ENCODE measurements around the gene WBP1L.
A peak's percentile ranks its signal among the peaks of the same experiment; 100 is the strongest.

Gene WBP1L

GRCh38 chr10:102781921-102782557 is 38.3 kb downstream of the WBP1L start:
- WGBS (ENCODE audit: insufficient coverage) = 92% methylated on average over 2 of the region's 6 CpGs
- no peak for DNase-seq
- H3K4me3 ChIP-seq (ENCODE audit: control insufficient read depth in 1 of 7, extremely low read depth in 1 of 7, insufficient read depth in 4 of 7, low read depth in 2 of 7, low read length in 6 of 7) = no peak overlapping the region
- H3K9me3 ChIP-seq (ENCODE audit: control extremely low read depth in 1 of 5, control insufficient read depth in 4 of 5, insufficient read depth in 2 of 5, low read depth in 1 of 5, low read length in 4 of 5) = no peaks in the 10 kb centered on the region
- H3K27me3 ChIP-seq (replicated peaks in 2 of 5; ENCODE audit: control insufficient read depth in 4 of 5, insufficient read depth in 5 of 5, low read length in 4 of 5) = no peaks in the 10 kb centered on the region
- peaks cover 16 to 55% (median 36%) of the 10 kb centered on the region in 4 experiments for H3K4me1 ChIP-seq (ENCODE audit: control extremely low read depth in 1 of 4, control insufficient read depth in 4 of 4, insufficient read depth in 4 of 4, low read length in 3 of 4)
- H3K36me3 ChIP-seq (ENCODE audit: control insufficient read depth in 4 of 4, insufficient read depth in 4 of 4, low read length in 3 of 4) = peaks cover 0 to 3% (median 0%) of the 10 kb centered on the region in 4 experiments
- POLR2A ChIA-PET = no interaction called here
- CTCF ChIA-PET = interaction anchor here (1.1 to 8.4 kb wide), 4 partner anchors 9 to 29 kb away, joined by 3 to 60 read pairs (median 4); no protein-coding TSS in a partner anchor
- H3K27ac ChIP-seq (ENCODE audit: insufficient read depth in 1 of 2, low read depth in 1 of 2, low read length in 2 of 2, poor library complexity in 1 of 2, severe bottlenecking in 2 of 2) = no peak overlapping the region

DNA sequence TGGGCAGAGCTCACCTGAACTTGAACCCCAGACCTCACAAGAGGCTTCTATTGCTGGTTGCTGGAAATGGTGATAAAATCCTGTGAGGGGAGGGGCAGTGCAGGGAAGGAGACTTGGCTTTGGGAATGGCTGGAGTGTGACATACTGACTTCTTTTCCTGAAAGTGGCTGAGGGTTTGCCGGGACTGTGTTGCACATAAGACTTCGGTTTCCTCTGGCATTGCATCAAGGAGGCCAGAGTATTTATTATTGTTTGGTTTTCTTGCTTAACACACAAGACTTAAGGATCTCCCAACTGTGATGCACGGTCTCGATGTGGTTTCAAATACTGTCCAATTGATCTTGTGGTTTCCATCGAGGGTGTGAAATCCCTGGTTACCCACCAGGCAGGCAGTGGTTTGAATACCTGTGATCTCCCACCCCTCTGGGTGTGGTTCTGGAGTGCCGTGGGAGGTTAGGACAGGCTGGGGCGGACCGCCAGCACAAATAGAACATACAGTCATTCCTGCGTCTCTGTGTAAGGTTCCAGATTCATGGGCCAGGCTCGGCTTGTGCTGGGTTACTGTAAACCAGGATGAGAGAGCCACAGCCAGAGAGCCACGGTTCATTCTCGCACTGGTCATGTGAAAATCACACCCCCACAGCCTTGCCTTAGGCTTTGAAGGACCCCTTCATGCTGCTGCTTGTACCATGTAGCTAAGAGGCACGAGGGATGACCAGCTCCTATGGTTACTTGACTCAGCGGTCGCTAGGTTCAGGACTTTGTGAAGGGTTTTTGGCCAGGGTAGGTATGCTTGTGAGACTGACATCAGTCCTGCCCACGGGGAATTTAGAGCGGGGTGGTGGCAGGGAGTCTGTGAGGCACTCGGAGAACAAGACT is 39.2 kb downstream of the WBP1L start:
- ChIA-PET CTCF (interaction anchor here (1.5 to 8.4 kb wide), 2 partner anchors 8 to 29 kb away, joined by 3 to 60 read pairs; no protein-coding TSS in a partner anchor), POLR2A (interaction anchor here (0.6 kb wide), 1 partner anchor 10 kb away, joined by 5 read pairs; no protein-coding TSS in a partner anchor)
- Histone ChIP-seq H3K4me3 (ENCODE audit: control insufficient read depth in 1 of 7, extremely low read depth in 1 of 7, insufficient read depth in 4 of 7, low read depth in 2 of 7, low read length in 6 of 7) (no peak overlapping the region), H3K9me3 (ENCODE audit: control extremely low read depth in 1 of 5, control insufficient read depth in 4 of 5, insufficient read depth in 2 of 5, low read depth in 1 of 5, low read length in 4 of 5) (no peaks in the 10 kb centered on the region), H3K27ac (ENCODE audit: insufficient read depth in 1 of 2, low read depth in 1 of 2, low read length in 2 of 2, poor library complexity in 1 of 2, severe bottlenecking in 2 of 2) (no peak overlapping the region), H3K36me3 (ENCODE audit: control insufficient read depth in 4 of 4, insufficient read depth in 4 of 4, low read length in 3 of 4) (peaks cover 0 to 3% (median 0%) of the 10 kb centered on the region in 4 experiments), H3K27me3 (replicated peaks in 2 of 5; ENCODE audit: control insufficient read depth in 4 of 5, insufficient read depth in 5 of 5, low read length in 4 of 5) (no peaks in the 10 kb centered on the region), H3K4me1 (ENCODE audit: control extremely low read depth in 1 of 4, control insufficient read depth in 4 of 4, insufficient read depth in 4 of 4, low read length in 3 of 4) (peaks cover 17 to 59% (median 37%) of the 10 kb centered on the region in 4 experiments)
- WGBS (ENCODE audit: insufficient coverage) = 89% methylated on average over 16 of the region's 18 CpGs
- DNase-seq = no peak

DNA sequence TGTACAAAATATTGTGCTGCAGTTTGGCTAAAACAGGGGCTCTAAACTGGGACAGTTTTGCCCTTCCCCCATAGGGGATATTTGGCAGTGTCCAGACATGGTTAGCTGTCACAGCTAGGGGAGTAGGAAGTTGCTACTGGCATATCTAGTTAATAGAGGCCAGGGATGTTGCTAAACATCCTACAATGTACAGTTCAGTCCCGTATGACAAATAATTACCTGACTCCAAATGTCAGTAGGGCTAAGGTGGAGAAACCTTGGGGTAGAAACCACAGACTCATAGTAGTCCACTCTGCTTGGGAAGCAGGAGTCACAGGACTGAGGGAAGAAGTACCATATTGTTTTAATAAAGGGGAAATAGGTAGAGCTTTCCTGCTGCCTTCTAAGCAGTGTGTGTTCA is 39.8 kb downstream of the WBP1L start:
- H3K4me1 ChIP-seq (ENCODE audit: control extremely low read depth in 1 of 4, control insufficient read depth in 4 of 4, insufficient read depth in 4 of 4, low read length in 3 of 4) = peaks cover 17 to 59% (median 37%) of the 10 kb centered on the region in 4 experiments
- H3K36me3 ChIP-seq (ENCODE audit: control insufficient read depth in 4 of 4, insufficient read depth in 4 of 4, low read length in 3 of 4) = no peaks in the 10 kb centered on the region
- CTCF ChIA-PET = no interaction called here
- no peak for DNase-seq
- H3K4me3 ChIP-seq (ENCODE audit: control insufficient read depth in 1 of 7, extremely low read depth in 1 of 7, insufficient read depth in 4 of 7, low read depth in 2 of 7, low read length in 6 of 7) = no peak overlapping the region
- no peaks in the 10 kb centered on the region for H3K9me3 ChIP-seq (ENCODE audit: control extremely low read depth in 1 of 5, control insufficient read depth in 4 of 5, insufficient read depth in 2 of 5, low read depth in 1 of 5, low read length in 4 of 5)
- POLR2A ChIA-PET = interaction anchor here (0.6 kb wide), 1 partner anchor 11 kb away, joined by 5 read pairs; no protein-coding TSS in a partner anchor
- no peak overlapping the region for H3K27ac ChIP-seq (ENCODE audit: insufficient read depth in 1 of 2, low read depth in 1 of 2, low read length in 2 of 2, poor library complexity in 1 of 2, severe bottlenecking in 2 of 2)
- H3K27me3 ChIP-seq (replicated peaks in 2 of 5; ENCODE audit: control insufficient read depth in 4 of 5, insufficient read depth in 5 of 5, low read length in 4 of 5) = no peaks in the 10 kb centered on the region
- WGBS (ENCODE audit: insufficient coverage) = no CpG with 5 or more reads among the region's 1 CpG

DNA sequence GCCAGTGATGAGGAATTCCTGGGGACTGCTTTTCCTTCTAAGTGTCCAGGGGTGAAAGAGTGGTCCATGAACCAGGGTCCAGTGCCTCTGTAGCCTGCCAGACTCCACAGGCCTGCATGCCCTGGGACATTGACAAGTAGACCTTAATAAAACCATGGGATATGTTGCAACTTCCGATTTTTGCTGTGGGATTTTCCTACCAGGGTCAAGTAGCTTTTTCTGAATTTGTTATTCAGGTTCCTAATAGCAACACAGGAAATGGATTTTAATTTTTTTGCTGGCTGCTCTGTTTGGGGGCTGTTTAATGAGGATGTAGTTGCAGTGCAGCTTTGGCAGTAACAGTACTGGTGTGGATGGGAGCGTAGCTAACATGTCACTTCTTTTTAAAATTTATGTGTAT is 42.1 kb downstream of the WBP1L start:
- H3K27me3 ChIP-seq (replicated peaks in 2 of 5; ENCODE audit: control insufficient read depth in 4 of 5, insufficient read depth in 5 of 5, low read length in 4 of 5) = no peaks in the 10 kb centered on the region
- H3K9me3 ChIP-seq (ENCODE audit: control extremely low read depth in 1 of 5, control insufficient read depth in 4 of 5, insufficient read depth in 2 of 5, low read depth in 1 of 5, low read length in 4 of 5) = peaks cover 0 to 3% (median 0%) of the 10 kb centered on the region in 5 experiments
- H3K4me3 ChIP-seq (ENCODE audit: control insufficient read depth in 1 of 7, extremely low read depth in 1 of 7, insufficient read depth in 4 of 7, low read depth in 2 of 7, low read length in 6 of 7) = peak overlapping the region in 2 of 7 experiments; percentile 13 to 50
- peaks cover 17 to 54% (median 35%) of the 10 kb centered on the region in 4 experiments for H3K4me1 ChIP-seq (ENCODE audit: control extremely low read depth in 1 of 4, control insufficient read depth in 4 of 4, insufficient read depth in 4 of 4, low read length in 3 of 4)
- peak overlapping the region; percentile 56 to 82 for H3K27ac ChIP-seq (ENCODE audit: insufficient read depth in 1 of 2, low read depth in 1 of 2, low read length in 2 of 2, poor library complexity in 1 of 2, severe bottlenecking in 2 of 2)
- WGBS (ENCODE audit: insufficient coverage) = 23% methylated on average over 2 of the region's 2 CpGs
- ChIA-PET CTCF (interaction anchor here (0.9 to 2.7 kb wide), 5 partner anchors 8 to 34 kb away, joined by 3 to 12 read pairs (median 4); no protein-coding TSS in a partner anchor), POLR2A (interaction anchor here (1.4 kb wide), 1 partner anchor 9 kb away, joined by 4 read pairs; no protein-coding TSS in a partner anchor)
- H3K36me3 ChIP-seq (ENCODE audit: control insufficient read depth in 4 of 4, insufficient read depth in 4 of 4, low read length in 3 of 4) = peaks cover 0 to 2% (median under 1%) of the 10 kb centered on the region in 4 experiments
- DNase-seq = peak; percentile 81 to 87 (median 86)

- POLR2A ChIA-PET = no interaction called here
- WGBS (ENCODE audit: insufficient coverage) = 99% methylated on average over 7 of the region's 8 CpGs
- Histone ChIP-seq H3K4me1 (ENCODE audit: control extremely low read depth in 1 of 4, control insufficient read depth in 4 of 4, insufficient read depth in 4 of 4, low read length in 3 of 4) (peaks cover 16 to 37% (median 30%) of the 10 kb centered on the region in 4 experiments), H3K27ac (ENCODE audit: insufficient read depth in 1 of 2, low read depth in 1 of 2, low read length in 2 of 2, poor library complexity in 1 of 2, severe bottlenecking in 2 of 2) (no peak overlapping the region), H3K9me3 (ENCODE audit: control extremely low read depth in 1 of 5, control insufficient read depth in 4 of 5, insufficient read depth in 2 of 5, low read depth in 1 of 5, low read length in 4 of 5) (peaks cover 0 to 3% (median 0%) of the 10 kb centered on the region in 5 experiments), H3K4me3 (ENCODE audit: control insufficient read depth in 1 of 7, extremely low read depth in 1 of 7, insufficient read depth in 4 of 7, low read depth in 2 of 7, low read length in 6 of 7) (no peak overlapping the region), H3K27me3 (replicated peaks in 2 of 5; ENCODE audit: control insufficient read depth in 4 of 5, insufficient read depth in 5 of 5, low read length in 4 of 5) (no peaks in the 10 kb centered on the region), H3K36me3 (ENCODE audit: control insufficient read depth in 4 of 4, insufficient read depth in 4 of 4, low read length in 3 of 4) (peaks cover 0 to 3% (median 2%) of the 10 kb centered on the region in 4 experiments)
- CTCF ChIA-PET = interaction anchor here (1.1 kb wide), 1 partner anchor 10 kb away, joined by 3 read pairs; no protein-coding TSS in a partner anchor
- no peak for DNase-seq
Measured at GRCh38 chr10:102791754-102792395, 48.1 kb downstream of the WBP1L start.

GRCh38 chr10:102795453-102796406 is 52.0 kb downstream of the WBP1L start:
- H3K9me3 ChIP-seq (ENCODE audit: control extremely low read depth in 1 of 5, control insufficient read depth in 4 of 5, insufficient read depth in 2 of 5, low read depth in 1 of 5, low read length in 4 of 5) = no peaks in the 10 kb centered on the region
- 62% methylated on average over 10 of the region's 15 CpGs for WGBS (ENCODE audit: insufficient coverage)
- peaks cover 18 to 46% (median 29%) of the 10 kb centered on the region in 4 experiments for H3K4me1 ChIP-seq (ENCODE audit: control extremely low read depth in 1 of 4, control insufficient read depth in 4 of 4, insufficient read depth in 4 of 4, low read length in 3 of 4)
- POLR2A ChIA-PET = no interaction called here
- DNase-seq = no peak
- peak overlapping the region; percentile 21 to 67 for H3K27ac ChIP-seq (ENCODE audit: insufficient read depth in 1 of 2, low read depth in 1 of 2, low read length in 2 of 2, poor library complexity in 1 of 2, severe bottlenecking in 2 of 2)
- CTCF ChIA-PET = interaction anchor here (0.9 to 2.7 kb wide), 4 partner anchors 8 to 65 kb away, joined by 3 to 12 read pairs (median 3); no protein-coding TSS in a partner anchor
- peak overlapping the region in 3 of 7 experiments; percentile 34 to 58 (median 40) for H3K4me3 ChIP-seq (ENCODE audit: control insufficient read depth in 1 of 7, extremely low read depth in 1 of 7, insufficient read depth in 4 of 7, low read depth in 2 of 7, low read length in 6 of 7)
- peaks cover 16 to 30% (median 23%) of the 10 kb centered on the region in 4 experiments for H3K36me3 ChIP-seq (ENCODE audit: control insufficient read depth in 4 of 4, insufficient read depth in 4 of 4, low read length in 3 of 4)
- H3K27me3 ChIP-seq (replicated peaks in 2 of 5; ENCODE audit: control insufficient read depth in 4 of 5, insufficient read depth in 5 of 5, low read length in 4 of 5) = no peaks in the 10 kb centered on the region

Data from common myeloid progenitor, CD34-positive (primary cell).